ENCODE results near the gene COX6B2. TPM values are rescaled to one million over a fixed set of nuclear protein-coding genes. Genes with fewer than 3 reads are reported as not detected.
A peak's percentile ranks its signal among the peaks of the same experiment; 100 is the strongest.

COX6B2 gene
- total RNA-seq, 1 donor from 2014 or later: not detected

DNA sequence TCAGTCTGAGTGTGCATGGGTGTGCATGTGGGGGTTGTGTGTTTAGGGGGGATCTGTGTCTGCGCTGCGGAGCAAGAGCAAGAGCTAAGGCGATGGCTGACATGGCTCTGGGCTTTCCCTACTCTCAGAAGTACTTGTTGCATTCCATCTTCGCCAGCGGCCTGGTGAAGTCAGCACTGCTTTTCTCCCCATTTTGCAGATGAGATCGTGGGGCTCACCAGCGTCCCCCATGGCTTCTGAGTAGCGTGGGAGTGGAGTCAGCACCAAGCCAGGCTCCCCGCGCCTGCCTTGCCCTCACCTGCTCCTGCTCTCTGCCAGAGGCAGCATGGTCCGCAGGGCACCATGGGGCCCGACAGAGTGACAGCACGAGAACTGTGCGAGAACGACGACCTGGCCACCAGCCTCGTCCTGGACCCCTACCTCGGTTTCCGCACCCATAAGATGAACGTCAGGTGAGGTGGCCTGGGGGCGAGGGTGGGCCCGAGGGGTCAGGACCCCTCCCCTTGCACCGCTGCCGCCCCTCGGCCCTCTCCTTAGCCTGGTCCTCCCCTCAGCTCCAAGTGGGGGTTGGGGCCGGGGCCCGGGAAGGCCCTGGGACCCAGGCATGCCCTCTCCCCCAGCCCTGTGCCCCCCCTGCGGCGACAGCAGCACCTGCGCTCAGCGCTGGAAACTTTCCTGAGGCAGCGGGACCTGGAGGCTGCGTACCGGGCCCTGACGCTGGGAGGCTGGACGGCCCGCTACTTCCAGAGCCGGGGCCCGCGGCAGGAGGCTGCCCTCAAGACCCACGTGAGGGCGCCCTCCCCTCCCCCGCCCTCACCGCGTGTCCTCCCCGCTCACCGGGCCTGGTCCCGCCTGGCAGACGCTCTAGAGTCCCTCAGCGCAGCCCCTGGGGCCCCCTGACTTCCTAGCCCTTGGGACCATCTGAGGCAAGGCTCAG, 12.7 kb downstream of the COX6B2 start:
- Mint-ChIP-seq H3K36me3 (peaks cover 8% of the 10 kb centered on the region), H3K27me3 (ENCODE audit: insufficient read depth, low read depth) (peaks cover 14% of the 10 kb centered on the region), H3K27ac (no peak overlapping the region), H3K4me1 (peaks cover 25% of the 10 kb centered on the region), H3K9me3 (no peaks in the 10 kb centered on the region), H3K4me3 (peak overlapping the region; percentile 87)
- no peak overlapping the region for H3K9ac ChIP-seq
- peaks cover 26% of the 10 kb centered on the region for H3K79me2 ChIP-seq (ENCODE audit: low read depth)
- H2AFZ ChIP-seq (replicated peaks): no peak overlapping the region
- peaks cover 38% of the 10 kb centered on the region for H4K20me1 ChIP-seq (ENCODE audit: low read depth)
- DNase-seq (ENCODE audit: low spot score): no peak
- H3K4me3 ChIP-seq: peak overlapping the region; percentile 95
- no peak for TF ChIP-seq EZH2phosphoT487 (IDR thresholded peaks at IDR 0.05)
- no peak for TF ChIP-seq EZH2 (IDR thresholded peaks at IDR 0.05)
- TF ChIP-seq, protein P1, sequence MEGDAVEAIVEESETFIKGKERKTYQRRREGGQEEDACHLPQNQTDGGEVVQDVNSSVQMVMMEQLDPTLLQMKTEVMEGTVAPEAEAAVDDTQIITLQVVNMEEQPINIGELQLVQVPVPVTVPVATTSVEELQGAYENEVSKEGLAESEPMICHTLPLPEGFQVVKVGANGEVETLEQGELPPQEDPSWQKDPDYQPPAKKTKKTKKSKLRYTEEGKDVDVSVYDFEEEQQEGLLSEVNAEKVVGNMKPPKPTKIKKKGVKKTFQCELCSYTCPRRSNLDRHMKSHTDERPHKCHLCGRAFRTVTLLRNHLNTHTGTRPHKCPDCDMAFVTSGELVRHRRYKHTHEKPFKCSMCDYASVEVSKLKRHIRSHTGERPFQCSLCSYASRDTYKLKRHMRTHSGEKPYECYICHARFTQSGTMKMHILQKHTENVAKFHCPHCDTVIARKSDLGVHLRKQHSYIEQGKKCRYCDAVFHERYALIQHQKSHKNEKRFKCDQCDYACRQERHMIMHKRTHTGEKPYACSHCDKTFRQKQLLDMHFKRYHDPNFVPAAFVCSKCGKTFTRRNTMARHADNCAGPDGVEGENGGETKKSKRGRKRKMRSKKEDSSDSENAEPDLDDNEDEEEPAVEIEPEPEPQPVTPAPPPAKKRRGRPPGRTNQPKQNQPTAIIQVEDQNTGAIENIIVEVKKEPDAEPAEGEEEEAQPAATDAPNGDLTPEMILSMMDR (IDR thresholded peaks at IDR 0.05): no peak
- H3K9me3 ChIP-seq (ENCODE audit: low read depth): no peaks in the 10 kb centered on the region
- H3K4me2 ChIP-seq: peak overlapping the region; percentile 84
- no peaks in the 10 kb centered on the region for H3K27me3 ChIP-seq
- no peaks in the 10 kb centered on the region for H3K36me3 ChIP-seq
- H3K27ac ChIP-seq: no peak overlapping the region
- H3F3A ChIP-seq (ENCODE audit: low read depth): peaks cover 13% of the 10 kb centered on the region
- peaks cover 8% of the 10 kb centered on the region for H3K4me1 ChIP-seq

DNA sequence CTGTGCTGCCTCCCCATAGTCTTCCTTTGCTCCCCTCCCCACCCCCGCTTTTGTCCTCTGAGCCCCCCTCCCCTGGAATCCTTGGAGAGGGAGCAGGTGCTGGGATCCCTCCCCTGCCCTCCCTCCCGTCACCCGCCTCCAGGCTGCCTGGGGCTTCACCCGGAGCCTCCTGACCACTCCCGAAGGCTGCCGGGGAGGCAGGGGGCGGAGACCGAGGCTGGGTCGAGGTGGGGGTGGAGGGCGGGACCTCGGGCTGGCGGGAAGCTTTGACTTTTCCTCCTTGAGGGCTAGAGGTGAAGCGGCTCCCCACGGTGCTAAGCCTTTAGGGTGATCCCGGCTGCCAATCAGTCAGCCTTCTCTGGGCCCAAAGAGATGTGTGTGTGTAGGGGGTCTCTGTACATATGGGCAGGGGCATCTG, 13.3 kb downstream of the COX6B2 start:
- Mint-ChIP-seq H3K27me3 (ENCODE audit: insufficient read depth, low read depth) (peaks cover 14% of the 10 kb centered on the region), H3K4me1 (peaks cover 25% of the 10 kb centered on the region), H3K36me3 (peaks cover 8% of the 10 kb centered on the region), H3K4me3 (peak overlapping the region; percentile 98), H3K27ac (peak overlapping the region; percentile 29), H3K9me3 (no peaks in the 10 kb centered on the region)
- Histone ChIP-seq H3K4me1 (peaks cover 8% of the 10 kb centered on the region), H3K36me3 (no peaks in the 10 kb centered on the region), H2AFZ (replicated peaks) (no peak overlapping the region), H3K27me3 (no peaks in the 10 kb centered on the region), H3K4me3 (peak overlapping the region; percentile 95), H3F3A (ENCODE audit: low read depth) (peaks cover 13% of the 10 kb centered on the region), H3K9me3 (ENCODE audit: low read depth) (no peaks in the 10 kb centered on the region), H3K27ac (no peak overlapping the region), H3K79me2 (ENCODE audit: low read depth) (peaks cover 26% of the 10 kb centered on the region), H4K20me1 (ENCODE audit: low read depth) (peaks cover 33% of the 10 kb centered on the region), H3K9ac (peak overlapping the region; percentile 74), H3K4me2 (peak overlapping the region; percentile 84)
- DNase-seq (ENCODE audit: low spot score): peak; percentile 93
- TF ChIP-seq, protein P1 (IDR thresholded peaks at IDR 0.05): no peak
- TF ChIP-seq EZH2 (IDR thresholded peaks at IDR 0.05) (no peak), EZH2phosphoT487 (IDR thresholded peaks at IDR 0.05) (no peak)

DNA sequence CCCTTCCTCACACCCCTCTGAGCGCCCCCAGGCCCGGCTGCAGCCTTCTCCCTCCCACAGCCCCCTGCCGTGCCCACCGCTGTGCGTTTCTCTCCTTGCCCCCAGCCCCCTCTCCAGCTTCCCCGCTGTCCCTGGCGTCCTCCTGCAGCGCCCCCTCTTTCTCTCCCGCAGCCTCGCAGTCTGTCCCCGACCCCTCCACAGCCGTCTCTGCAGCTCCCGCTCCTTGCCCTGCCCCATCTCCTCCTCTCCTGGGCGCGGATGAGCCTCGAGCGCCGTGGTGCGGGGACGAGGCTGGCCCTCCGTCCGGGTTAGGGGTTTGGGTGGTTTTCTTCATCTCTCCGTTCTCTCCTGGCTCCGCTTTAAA, 13.8 kb downstream of the COX6B2 start:
- Histone ChIP-seq H3K4me3 (peak overlapping the region; percentile 95), H3K27ac (peak overlapping the region; percentile 35), H3K9ac (peak overlapping the region; percentile 74)

More for the DNA sequence above, 13.8 kb downstream of the COX6B2 start:
- Histone ChIP-seq H3K36me3 (no peaks in the 10 kb centered on the region), H3K4me1 (peaks cover 8% of the 10 kb centered on the region), H4K20me1 (ENCODE audit: low read depth) (peaks cover 28% of the 10 kb centered on the region), H3K4me2 (peak overlapping the region; percentile 84), H2AFZ (replicated peaks) (no peak overlapping the region), H3F3A (ENCODE audit: low read depth) (peaks cover 13% of the 10 kb centered on the region), H3K27me3 (no peaks in the 10 kb centered on the region), H3K9me3 (ENCODE audit: low read depth) (no peaks in the 10 kb centered on the region), H3K79me2 (ENCODE audit: low read depth) (peaks cover 26% of the 10 kb centered on the region)
- DNase-seq (ENCODE audit: low spot score): peak; percentile 66
- H3K4me3 Mint-ChIP-seq: peak overlapping the region; percentile 98
- no peaks in the 10 kb centered on the region for H3K9me3 Mint-ChIP-seq
- peak overlapping the region; percentile 29 for H3K27ac Mint-ChIP-seq
- H3K27me3 Mint-ChIP-seq (ENCODE audit: insufficient read depth, low read depth): peaks cover 14% of the 10 kb centered on the region
- TF ChIP-seq, protein P1 (IDR thresholded peaks at IDR 0.05): peak; percentile 40
- no peak for TF ChIP-seq EZH2phosphoT487 (IDR thresholded peaks at IDR 0.05)
- no peak for TF ChIP-seq EZH2 (IDR thresholded peaks at IDR 0.05)
- peaks cover 8% of the 10 kb centered on the region for H3K36me3 Mint-ChIP-seq
- H3K4me1 Mint-ChIP-seq: peaks cover 25% of the 10 kb centered on the region
